Smooth muscle cell of the brain vasculature (primary cell): ENCODE data around the gene CDK19.

Source experiments
- DNase-seq: peaks from one replicate; pipeline ENCODE4 v3.0.0-alpha.2; 2012; ENCODE audit warnings: low read depth, low spot score

Gene CDK19

GRCh38 chr6:110660066-110660655 lies 155.1 kb downstream of the CDK19 start:
- no peak for DNase-seq

GRCh38 chr6:110658631-110659211 lies 156.5 kb downstream of the CDK19 start:
- no peak for DNase-seq

GRCh38 chr6:110656492-110656891 lies 158.8 kb downstream of the CDK19 start:
- DNase-seq = no peak

GRCh38 chr6:110655821-110656220 lies 159.4 kb downstream of the CDK19 start:
- DNase-seq = no peak

- no peak for DNase-seq
Observed at GRCh38 chr6:110654096-110654820, 161.0 kb downstream of the CDK19 start.

- DNase-seq = no peak
Observed at GRCh38 chr6:110653381-110653780, 161.9 kb downstream of the CDK19 start.

- no peak for DNase-seq
Observed at GRCh38 chr6:110652520-110652919, 162.7 kb downstream of the CDK19 start.

GRCh38 chr6:110650755-110651154 lies 164.5 kb downstream of the CDK19 start:
- DNase-seq = no peak

- DNase-seq = no peak
Observed at GRCh38 chr6:110649704-110650103, 165.6 kb downstream of the CDK19 start.

GRCh38 chr6:110646951-110647910 lies 168.0 kb downstream of the CDK19 start:
- DNase-seq = no peak

GRCh38 chr6:110646419-110646698 lies 168.9 kb downstream of the CDK19 start:
- no peak for DNase-seq

- no peak for DNase-seq
Observed at GRCh38 chr6:110645685-110646418, 169.4 kb downstream of the CDK19 start.

GRCh38 chr6:110643175-110643574 lies 172.1 kb downstream of the CDK19 start:
- no peak for DNase-seq

GRCh38 chr6:110642711-110643110 lies 172.6 kb downstream of the CDK19 start:
- DNase-seq = no peak

GRCh38 chr6:110636781-110637180 lies 178.5 kb downstream of the CDK19 start:
- DNase-seq = no peak

GRCh38 chr6:110635096-110635495 lies 180.2 kb downstream of the CDK19 start:
- DNase-seq = no peak

- DNase-seq = no peak
Observed at GRCh38 chr6:110633731-110634213, 181.5 kb downstream of the CDK19 start.

- DNase-seq = no peak
Observed at GRCh38 chr6:110629153-110629552, 186.1 kb downstream of the CDK19 start.

GRCh38 chr6:110628330-110628729 lies 186.9 kb downstream of the CDK19 start:
- no peak for DNase-seq

- DNase-seq = no peak
Observed at GRCh38 chr6:110626442-110626841, 188.8 kb downstream of the CDK19 start.

GRCh38 chr6:110625883-110626282 lies 189.4 kb downstream of the CDK19 start:
- no peak for DNase-seq
